NCI-H1694 treated with DMSO at 0.1 percent for 48 hours (cell line): Measurements from ENCODE around the gene CENPU.
"Not testable (repeated sequence)": the region's sequence is repeated elsewhere in the genome, so short reads cannot be mapped to it uniquely, and the experiment has no call there.

Experiments used
- DNase-seq: peaks from one replicate; lab custom pipeline; 2025; lab: John Stamatoyannopoulos, UW

The CENPU gene

GRCh38 chr4:184752496-184753275 is 18.8 kb upstream of the CENPU start:
- no peak for DNase-seq

GRCh38 chr4:184751585-184751956 is 17.7 kb upstream of the CENPU start:
- DNase-seq: no peak

- DNase-seq: no peak
Measured at GRCh38 chr4:184750926-184751584, 17.2 kb upstream of the CENPU start.

- DNase-seq: peak; percentile 67
Measured at GRCh38 chr4:184748251-184748652, 14.4 kb upstream of the CENPU start.

- no peak for DNase-seq
Measured at GRCh38 chr4:184747034-184747830, 13.3 kb upstream of the CENPU start.

GRCh38 chr4:184745831-184746795 is 12.2 kb upstream of the CENPU start:
- DNase-seq: peak; percentile 59

- no peak for DNase-seq
Measured at GRCh38 chr4:184744236-184744635, 10.3 kb upstream of the CENPU start.

GRCh38 chr4:184743650-184744049 is 9.8 kb upstream of the CENPU start:
- no peak for DNase-seq

GRCh38 chr4:184741651-184742050 is 7.8 kb upstream of the CENPU start:
- DNase-seq: not testable (repeated sequence)

- DNase-seq: no peak
Measured at GRCh38 chr4:184740980-184741391, 7.1 kb upstream of the CENPU start.

- DNase-seq: not testable (repeated sequence)
Measured at GRCh38 chr4:184739575-184739974, 5.7 kb upstream of the CENPU start.

- DNase-seq: no peak
Measured at GRCh38 chr4:184734758-184735157, 862 bp upstream of the CENPU start.

- DNase-seq: no peak
Measured at GRCh38 chr4:184732126-184732525, 1.8 kb downstream of the CENPU start.

- no peak for DNase-seq
Measured at GRCh38 chr4:184731056-184731455, 2.8 kb downstream of the CENPU start.

- no peak for DNase-seq
Measured at GRCh38 chr4:184729946-184730345, 4.0 kb downstream of the CENPU start.

GRCh38 chr4:184728858-184729257 is 5.0 kb downstream of the CENPU start:
- DNase-seq: no peak

- no peak for DNase-seq
Measured at GRCh38 chr4:184727430-184727829, 6.5 kb downstream of the CENPU start.

GRCh38 chr4:184722798-184723197 is 11.1 kb downstream of the CENPU start:
- no peak for DNase-seq

- DNase-seq: no peak
Measured at GRCh38 chr4:184721254-184721653, 12.6 kb downstream of the CENPU start.

- no peak for DNase-seq
Measured at GRCh38 chr4:184719407-184719806, 14.5 kb downstream of the CENPU start.

- no peak for DNase-seq
Measured at GRCh38 chr4:184715526-184715925, 18.4 kb downstream of the CENPU start.

GRCh38 chr4:184713887-184714286 is 20.0 kb downstream of the CENPU start:
- DNase-seq: no peak
